Measurements from ENCODE around the gene GABRB3. TPM values are rescaled to one million over a fixed set of nuclear protein-coding genes. Genes with fewer than 3 reads are reported as not detected.

The GABRB3 gene
- total and polyA plus RNA-seq, 12 donors, result 0.23 to 4.5 (median 1.7) TPM

- 61% methylated on average over 2 of the region's 2 CpGs for whole genome bisulfite sequencing, 2 donors
- Histone ChIP-seq H3K27me3 (peaks cover 0 to 7% (median 0%) of the 10 kb centered on the region in 7 donors), H3K36me3 (no peaks in the 10 kb centered on the region), H3K9me3 (no peaks in the 10 kb centered on the region), H3K4me3 (no peak overlapping the region), H3K4me1 (peaks cover 0 to 9% (median 0%) of the 10 kb centered on the region in 9 donors), H3K27ac (no peak overlapping the region)
- DNase-seq (no peak), ATAC-seq (no peak)
- intact Hi-C loops (cut with DNase I), result no loop called here
- no peak for TF ChIP-seq CTCF (IDR thresholded peaks at IDR 0.05)
Measured at GRCh38 chr15:26635614-26636013, 137.3 kb downstream of the GABRB3 start.

GRCh38 chr15:26635105-26635504 is 137.8 kb downstream of the GABRB3 start:
- TF ChIP-seq CTCF (IDR thresholded peaks at IDR 0.05), result no peak
- H3K9me3 ChIP-seq, result no peaks in the 10 kb centered on the region
- no peaks in the 10 kb centered on the region for H3K36me3 ChIP-seq
- no peak overlapping the region for H3K4me3 ChIP-seq
- peaks cover 0 to 7% (median 0%) of the 10 kb centered on the region in 7 donors for H3K27me3 ChIP-seq
- WGBS, 2 donors, result 46 to 54% methylated on average over 2 of the region's 2 CpGs
- ATAC-seq (no peak), DNase-seq (no peak)
- intact Hi-C loops (cut with DNase I), result no loop called here
- H3K27ac ChIP-seq, result no peak overlapping the region
- peaks cover 0 to 9% (median 0%) of the 10 kb centered on the region in 9 donors for H3K4me1 ChIP-seq

- ATAC-seq, result no peak
- 53 to 57% methylated on average over 5 of the region's 5 CpGs for WGBS, 2 donors
- intact Hi-C loops (cut with DNase I), result no loop called here
Measured at GRCh38 chr15:26634319-26634718, 138.5 kb downstream of the GABRB3 start.

GRCh38 chr15:26632500-26632899 is 140.4 kb downstream of the GABRB3 start:
- H3K27me3 ChIP-seq, result peaks cover 0 to 7% (median 0%) of the 10 kb centered on the region in 7 donors
- no peaks in the 10 kb centered on the region for H3K36me3 ChIP-seq
- ATAC-seq (no peak), DNase-seq (no peak)
- 50 to 56% methylated on average over 4 of the region's 4 CpGs for WGBS, 2 donors
- peaks cover 0 to 19% (median 0%) of the 10 kb centered on the region in 11 donors for H3K9me3 ChIP-seq
- TF ChIP-seq CTCF (IDR thresholded peaks at IDR 0.05), result no peak
- no peak overlapping the region for H3K4me3 ChIP-seq
- intact Hi-C loops (cut with DNase I), result no loop called here
- H3K27ac ChIP-seq, result no peak overlapping the region
- H3K4me1 ChIP-seq, result peaks cover 0 to 9% (median 0%) of the 10 kb centered on the region in 9 donors

More at GRCh38 chr15:26634319-26634718, 138.5 kb downstream of the GABRB3 start:
- Histone ChIP-seq H3K27ac (no peak overlapping the region), H3K36me3 (no peaks in the 10 kb centered on the region), H3K27me3 (peaks cover 0 to 7% (median 0%) of the 10 kb centered on the region in 7 donors), H3K4me3 (no peak overlapping the region), H3K4me1 (peaks cover 0 to 9% (median 0%) of the 10 kb centered on the region in 9 donors), H3K9me3 (peaks cover 0 to 3% (median 0%) of the 10 kb centered on the region in 11 donors)
- DNase-seq, result no peak
- TF ChIP-seq CTCF (IDR thresholded peaks at IDR 0.05), result no peak

Measured in heart right ventricle (tissue), 16 donors.